ENCODE data around the gene NAV1. TPM values are rescaled to one million over a fixed set of nuclear protein-coding genes. Genes with fewer than 3 reads are reported as not detected.

NAV1 gene
- total and polyA plus RNA-seq, 12 donors: 3.0 to 21.9 (median 12.8) TPM

DNA sequence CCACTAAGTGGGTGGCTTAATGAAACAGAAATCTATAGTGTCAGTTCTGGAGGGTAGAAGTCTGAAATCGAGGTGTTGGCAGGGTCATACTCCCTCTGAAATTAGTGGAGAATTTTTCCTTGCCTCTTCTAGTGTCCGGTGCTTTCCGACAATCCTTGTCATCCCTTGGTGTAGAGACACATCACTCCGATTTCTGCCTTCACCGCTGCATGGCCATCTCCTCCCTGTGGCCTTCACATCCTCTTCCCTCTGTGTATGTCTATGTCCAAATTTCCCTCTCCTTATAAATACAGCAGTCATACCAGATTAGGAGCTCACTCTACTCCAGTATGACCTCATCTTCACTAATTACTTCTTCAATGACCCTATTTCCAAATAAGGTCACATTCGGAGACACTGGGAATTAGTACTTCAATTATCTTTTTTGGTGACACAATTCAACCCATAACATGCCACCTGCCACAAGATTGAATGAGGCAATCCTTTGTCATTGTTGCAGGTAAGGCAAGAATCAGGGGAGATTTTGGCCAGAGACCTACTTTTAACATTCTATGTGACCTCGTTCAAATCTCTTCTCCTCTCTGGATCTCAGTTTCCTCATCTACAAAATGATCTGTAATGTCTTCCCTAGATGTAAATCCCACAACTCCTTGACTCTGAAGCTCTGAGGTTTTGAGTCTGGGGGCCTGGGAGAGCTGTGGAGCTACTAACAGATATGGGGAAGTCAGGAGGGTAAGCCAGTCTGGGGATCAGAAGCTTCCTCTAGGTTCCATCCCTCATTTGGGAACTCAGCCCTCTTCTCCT is 16.1 kb downstream of the NAV1 start:
- Histone ChIP-seq H3K4me1 (replicated peaks in 1 of 2) (peaks cover 0 to 10% of the 10 kb centered on the region in 2 donors), H3K4me3 (no peak overlapping the region), H3K36me3 (replicated peaks in 1 of 2) (no peaks in the 10 kb centered on the region), H3K27ac (peak overlapping the region in 2 of 5 donors; percentile 15 to 64), H3K9me3 (replicated peaks in 1 of 3) (no peaks in the 10 kb centered on the region), H3K27me3 (no peaks in the 10 kb centered on the region)
- 81 to 88% (median 85%) methylated on average over 7 of the region's 7 CpGs for WGBS, 4 donors
- intact Hi-C loops (cut with DNase I): loop anchor here in 1 of 2 donors (5.0 kb wide), 1 partner anchor 237 kb away; no protein-coding TSS in a partner anchor
- no peak for TF ChIP-seq POLR2A (IDR thresholded peaks at IDR 0.05)
- TF ChIP-seq, protein P1, sequence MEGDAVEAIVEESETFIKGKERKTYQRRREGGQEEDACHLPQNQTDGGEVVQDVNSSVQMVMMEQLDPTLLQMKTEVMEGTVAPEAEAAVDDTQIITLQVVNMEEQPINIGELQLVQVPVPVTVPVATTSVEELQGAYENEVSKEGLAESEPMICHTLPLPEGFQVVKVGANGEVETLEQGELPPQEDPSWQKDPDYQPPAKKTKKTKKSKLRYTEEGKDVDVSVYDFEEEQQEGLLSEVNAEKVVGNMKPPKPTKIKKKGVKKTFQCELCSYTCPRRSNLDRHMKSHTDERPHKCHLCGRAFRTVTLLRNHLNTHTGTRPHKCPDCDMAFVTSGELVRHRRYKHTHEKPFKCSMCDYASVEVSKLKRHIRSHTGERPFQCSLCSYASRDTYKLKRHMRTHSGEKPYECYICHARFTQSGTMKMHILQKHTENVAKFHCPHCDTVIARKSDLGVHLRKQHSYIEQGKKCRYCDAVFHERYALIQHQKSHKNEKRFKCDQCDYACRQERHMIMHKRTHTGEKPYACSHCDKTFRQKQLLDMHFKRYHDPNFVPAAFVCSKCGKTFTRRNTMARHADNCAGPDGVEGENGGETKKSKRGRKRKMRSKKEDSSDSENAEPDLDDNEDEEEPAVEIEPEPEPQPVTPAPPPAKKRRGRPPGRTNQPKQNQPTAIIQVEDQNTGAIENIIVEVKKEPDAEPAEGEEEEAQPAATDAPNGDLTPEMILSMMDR (IDR thresholded peaks at IDR 0.05): no peak
- DNase-seq: peak in 1 of 7 donors; percentile 44

DNA sequence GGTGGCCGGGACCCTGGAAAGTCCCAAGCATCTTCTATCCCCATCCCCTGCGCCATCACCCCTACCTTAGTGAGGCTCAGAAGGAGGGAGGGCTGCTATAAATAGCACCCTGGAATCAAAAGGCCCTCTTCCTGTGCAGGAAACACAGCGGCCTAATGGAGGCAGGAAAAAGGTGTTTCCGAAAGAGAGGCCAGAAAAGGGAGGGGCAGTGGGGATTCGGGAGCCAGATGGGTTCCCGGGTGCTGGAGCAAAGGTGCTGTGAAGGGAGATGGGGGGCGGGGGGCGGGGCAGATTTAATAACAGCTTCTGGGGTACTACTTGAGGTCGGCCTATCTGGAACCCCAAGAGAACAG is 16.6 kb downstream of the NAV1 start:
- WGBS, 4 donors: 63 to 67% (median 64%) methylated on average over 9 of the region's 9 CpGs
- no peak overlapping the region for H3K4me3 ChIP-seq
- intact Hi-C loops (cut with DNase I): loop anchor here in 1 of 2 donors (5.0 kb wide), 1 partner anchor 237 kb away; no protein-coding TSS in a partner anchor
- no peaks in the 10 kb centered on the region for H3K9me3 ChIP-seq (replicated peaks in 1 of 3)
- no peaks in the 10 kb centered on the region for H3K27me3 ChIP-seq
- peak overlapping the region in 2 of 5 donors; percentile 15 to 64 for H3K27ac ChIP-seq
- peak in 1 of 7 donors; percentile 52 for DNase-seq
- H3K36me3 ChIP-seq (replicated peaks in 1 of 2): no peaks in the 10 kb centered on the region
- TF ChIP-seq POLR2A (IDR thresholded peaks at IDR 0.05): no peak
- TF ChIP-seq, protein P1 (IDR thresholded peaks at IDR 0.05): no peak
- H3K4me1 ChIP-seq (replicated peaks in 1 of 2): peaks cover 0 to 10% of the 10 kb centered on the region in 2 donors

DNA sequence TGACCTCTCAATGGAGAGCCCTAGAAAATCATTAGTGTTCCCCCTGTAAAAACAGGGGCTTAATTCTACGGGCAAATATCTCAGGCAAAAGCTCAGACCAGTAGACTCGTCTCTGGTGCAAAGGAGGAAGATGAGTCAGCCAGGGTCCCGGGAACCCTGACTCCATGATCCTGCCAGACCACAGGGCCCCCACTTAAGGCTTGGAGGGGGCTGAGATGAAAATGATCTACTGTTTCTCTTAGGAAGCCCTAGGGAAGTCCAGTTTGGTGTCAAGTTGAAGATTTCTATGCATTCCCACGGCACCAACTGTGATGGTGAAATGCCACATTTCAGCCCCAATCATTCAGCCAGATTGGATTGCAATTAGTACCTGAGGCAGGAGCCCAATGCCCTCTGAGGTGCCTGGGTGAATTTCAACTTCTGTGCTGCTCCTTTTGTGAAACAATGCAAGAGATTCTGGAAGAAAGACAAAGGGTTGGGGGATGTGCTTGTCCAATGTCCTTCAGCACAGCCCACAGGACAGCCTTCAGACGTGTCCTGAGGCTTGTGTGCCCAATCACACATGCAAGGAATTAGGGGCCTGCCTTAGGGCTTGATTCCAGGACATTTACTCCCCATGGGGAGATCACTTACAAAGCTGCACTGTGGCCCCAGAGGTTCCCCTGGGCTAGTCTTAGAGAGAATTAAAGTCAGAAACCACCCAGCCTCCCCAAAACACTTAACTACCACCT is 18.1 kb downstream of the NAV1 start:
- Histone ChIP-seq H3K9me3 (replicated peaks in 1 of 3) (no peaks in the 10 kb centered on the region), H3K4me3 (no peak overlapping the region), H3K4me1 (replicated peaks in 1 of 2) (peaks cover 0 to 10% of the 10 kb centered on the region in 2 donors), H3K27me3 (no peaks in the 10 kb centered on the region), H3K27ac (no peak overlapping the region), H3K36me3 (replicated peaks in 1 of 2) (no peaks in the 10 kb centered on the region)
- peak in 1 of 7 donors; percentile 46 for DNase-seq
- intact Hi-C loops (cut with DNase I): loop anchor here in 1 of 2 donors (2.0 to 5.0 kb wide), 2 partner anchors 148 to 235 kb away; no protein-coding TSS in a partner anchor
- TF ChIP-seq POLR2A (IDR thresholded peaks at IDR 0.05): no peak
- WGBS, 4 donors: 45 to 64% (median 61%) methylated on average over 4 to 5 of the region's 5 CpGs

DNA sequence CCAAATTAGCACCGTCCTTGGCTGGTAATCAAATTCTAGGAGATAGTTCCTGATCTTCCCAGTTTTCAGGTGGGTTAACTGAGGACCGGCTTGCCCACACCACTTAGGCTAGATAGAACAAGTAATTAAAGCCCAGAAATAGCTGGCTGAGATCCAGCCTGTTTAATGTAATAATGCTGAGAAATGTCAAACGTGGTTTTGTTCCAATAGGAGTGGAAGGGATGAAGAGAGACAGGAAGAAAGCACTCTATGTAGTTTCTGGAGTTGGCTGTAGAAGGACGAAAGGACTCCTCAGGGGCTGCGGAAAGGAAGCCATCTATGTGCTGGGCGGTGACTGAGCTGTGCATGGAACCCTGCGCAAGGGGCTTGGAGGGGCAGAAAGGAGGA is 18.6 kb downstream of the NAV1 start:
- no peaks in the 10 kb centered on the region for H3K36me3 ChIP-seq (replicated peaks in 1 of 2)
- 66 to 72% (median 68%) methylated on average over 7 of the region's 7 CpGs for WGBS, 4 donors
- peaks cover 0 to 10% of the 10 kb centered on the region in 2 donors for H3K4me1 ChIP-seq (replicated peaks in 1 of 2)
- no peak overlapping the region for H3K4me3 ChIP-seq
- TF ChIP-seq, protein P1 (IDR thresholded peaks at IDR 0.05): no peak
- TF ChIP-seq POLR2A (IDR thresholded peaks at IDR 0.05): no peak
- H3K27ac ChIP-seq: no peak overlapping the region
- intact Hi-C loops (cut with DNase I): loop anchor here in 1 of 2 donors (2.0 to 5.0 kb wide), 2 partner anchors 147 to 235 kb away; no protein-coding TSS in a partner anchor
- no peaks in the 10 kb centered on the region for H3K9me3 ChIP-seq (replicated peaks in 1 of 3)
- no peaks in the 10 kb centered on the region for H3K27me3 ChIP-seq
- peak in 1 of 7 donors; percentile 44 for DNase-seq
